K562 (cell line): ENCODE results near the gene MATN1. TPM values are rescaled to one million over a fixed set of nuclear protein-coding genes. Genes with fewer than 3 reads are reported as not detected.
A peak's percentile ranks its signal among the peaks of the same experiment; 100 is the strongest.

Experiments
- ATAC-seq: fragments of 200-7000 bp; cut with Tn5 transposase; 3 replicates; pipeline ENCODE4 v1.9.1; 2020; ENCODE audit warnings: moderate library complexity
- BruUV-seq: library from RNA; stranded (reverse); fragments of 400-500 nt; replicated peaks from 2 replicates; lab custom pipeline; 2021; lab: Mats Ljungman, UMichigan
- CTCF ChIA-PET: fragments of 300-600 bp; formaldehyde crosslinking; extraction: SDS; loops from one replicate; lab custom pipeline; 2021; ENCODE audit warnings: low intra/inter-chr PET ratio; lab: Yijun Ruan, JAX
- POLR2A ChIA-PET: fragments of 300-600, 350-650 bp; sonication (Branson Sonifier 250); formaldehyde crosslinking; extraction: SDS; loops from one replicate; lab custom pipeline; 2021; ENCODE audit warnings: antibody characterized with exemption, inconsistent platforms; lab: Yijun Ruan, JAX
- DNase-seq, 4 experiments: peaks; one replicate each; pipeline versions ENCODE4 v3.0.0 to v3.0.0-alpha.2; 2011 to 2018; ENCODE audit warnings: low spot score in 3 of 4, mixed read lengths in 3 of 4; ENCODE audit errors: extremely low read depth in 1 of 4
- FAIRE-seq: peaks from 2 replicates; lab custom pipeline; 2011; peaks lifted over from hg19 to GRCh38; lab: Jason Lieb, UNC
- H2AFZ ChIP-seq: 2 replicates; pipeline ENCODE4 v1.6.0; 2011; ENCODE audit warnings: low read depth, low read length, control low read depth, inconsistent platforms
- H3K27ac ChIP-seq: fragments of 200-600 bp; 3 replicates; pipeline ENCODE4 v1.8.0; 2011; ENCODE audit warnings: low read depth, mild to moderate bottlenecking, control low read depth, inconsistent platforms, low read length, moderate library complexity, mixed read lengths; ENCODE audit errors: extremely low read depth
- H3K27me3 ChIP-seq, 2 experiments: fragments of 300-600 bp in 1 of 2; 2 replicates in 1 of 2; 3 replicates in 1 of 2; pipeline versions ENCODE4 v1.6.0 to v1.8.0; 2011; ENCODE audit warnings: inconsistent platforms in 2 of 2, low read length in 2 of 2, mild to moderate bottlenecking in 1 of 2, mixed read lengths in 1 of 2, moderate library complexity in 1 of 2; ENCODE audit not compliant: control insufficient read depth in 2 of 2, insufficient read depth in 2 of 2
- H3K36me3 ChIP-seq: fragments of 300-600 bp; 3 replicates; pipeline ENCODE4 v1.8.0; 2011; ENCODE audit warnings: mild to moderate bottlenecking, low read length, inconsistent platforms; ENCODE audit not compliant: control insufficient read depth, insufficient read depth
- H3K4me1 ChIP-seq, 2 experiments: fragments of 200-600 bp in 1 of 2; replicated peaks in 1 of 2; 2 replicates in 1 of 2; 3 replicates in 1 of 2; pipeline versions ENCODE4 v1.5.1 to v1.8.0; 2011; ENCODE audit warnings: inconsistent platforms in 2 of 2, low read length in 2 of 2, mild to moderate bottlenecking in 1 of 2, mixed read lengths in 1 of 2, moderate library complexity in 1 of 2; ENCODE audit not compliant: control insufficient read depth in 2 of 2, insufficient read depth in 2 of 2
- H3K4me2 ChIP-seq: 2 replicates; pipeline ENCODE4 v1.6.1; 2011; ENCODE audit warnings: low read length, control low read depth, inconsistent platforms, mixed read lengths; ENCODE audit not compliant: insufficient read depth
- H3K4me3 ChIP-seq: fragments of 200-600 bp; sonication (generic), shearing (Covaris generic); 2 replicates; pipeline ENCODE4 v1.5.1; 2016; ENCODE audit warnings: control low read depth, inconsistent platforms
- H3K79me2 ChIP-seq: fragments of 200-600 bp; 3 replicates; pipeline ENCODE4 v1.8.0; 2011; ENCODE audit warnings: low read length, inconsistent platforms; ENCODE audit not compliant: control insufficient read depth, insufficient read depth
- H3K9ac ChIP-seq, 2 experiments: 2 replicates each; pipeline versions ENCODE4 v1.6.0 to v1.6.1; 2011; ENCODE audit warnings: low read depth in 2 of 2, low read length in 2 of 2, control low read depth in 1 of 2, inconsistent platforms in 1 of 2, mild to moderate bottlenecking in 1 of 2, mixed read lengths in 1 of 2; ENCODE audit not compliant: insufficient read depth in 1 of 2
- H3K9me1 ChIP-seq: one replicate; pipeline ENCODE4 v1.6.0; 2011; ENCODE audit warnings: inconsistent platforms, mild to moderate bottlenecking, low read length, moderate library complexity; ENCODE audit not compliant: control insufficient read depth, insufficient read depth
- H3K9me3 ChIP-seq: replicated peaks from 2 replicates; pipeline ENCODE4 v1.5.1; 2011; ENCODE audit warnings: low read depth, low read length, inconsistent platforms; ENCODE audit not compliant: control insufficient read depth, insufficient read depth
- H4K20me1 ChIP-seq: replicated peaks from 2 replicates; pipeline ENCODE4 v1.6.1; 2011; ENCODE audit warnings: low read length, inconsistent platforms, mixed read lengths; ENCODE audit not compliant: control insufficient read depth, insufficient read depth
- BCOR ChIP-seq: fragments of 450-650 bp; IDR thresholded peaks from 2 replicates; pipeline ENCODE4 v1.6.1; 2016
- CBX8 ChIP-seq: fragments of 200-600 bp; sonication (generic); IDR thresholded peaks from 2 replicates; pipeline ENCODE4 v1.6.1; 2012; ENCODE audit warnings: borderline replicate concordance, mixed run types, low read depth, mild to moderate bottlenecking, moderate library complexity, mixed read lengths, low read length, control low read depth, inconsistent platforms; ENCODE audit not compliant: poor library complexity, severe bottlenecking; ENCODE audit errors: extremely low read depth
- GABPB1 ChIP-seq: sonication (generic); formaldehyde crosslinking; IDR thresholded peaks from 2 replicates; pipeline ENCODE4 v1.8.0; 2022; ENCODE audit warnings: mild to moderate bottlenecking, missing genetic modification reagents
- MAZ ChIP-seq, 2 experiments: fragments of 450-650 bp in 1 of 2; sonication (generic) in 1 of 2; formaldehyde crosslinking; IDR thresholded peaks in 1 of 2; conservative IDR thresholded peaks in 1 of 2; 2 replicates each; pipeline versions ENCODE4 v1.4.0 to v1.5.0; 2020; ENCODE audit warnings: mild to moderate bottlenecking in 1 of 2, missing genetic modification reagents in 1 of 2
- MED1 ChIP-seq: sonication (generic); formaldehyde crosslinking; IDR thresholded peaks from 2 replicates; pipeline ENCODE4 v1.8.1; 2023; ENCODE audit warnings: missing genetic modification reagents, borderline replicate concordance
- MEF2A ChIP-seq: IDR thresholded peaks from 2 replicates; pipeline ENCODE4 v1.6.1; 2011; ENCODE audit warnings: low read depth, mild to moderate bottlenecking, low read length, moderate library complexity; ENCODE audit not compliant: control insufficient read depth
- NFATC3 ChIP-seq: fragments of 450-650 bp; IDR thresholded peaks from 2 replicates; pipeline ENCODE4 v1.6.1; 2017; ENCODE audit warnings: mild to moderate bottlenecking
- PML ChIP-seq: IDR thresholded peaks from 2 replicates; pipeline ENCODE4 v1.6.1; 2012; ENCODE audit warnings: low read length, inconsistent platforms
- PRPF4 ChIP-seq: fragments of 200-400 bp; formaldehyde crosslinking; IDR thresholded peaks from one replicate; pipeline ENCODE4 v1.6.1; 2017; ENCODE audit warnings: low read length, low read depth, mild to moderate bottlenecking; ENCODE audit not compliant: insufficient read depth, poor library complexity, severe bottlenecking
- RFX7 ChIP-seq: fragments of 250-450 bp; sonication (Bioruptor Pico); IDR thresholded peaks from 2 replicates; pipeline ENCODE4 v1.5.1; 2021; ENCODE audit warnings: mild to moderate bottlenecking
- SMAD3 ChIP-seq: fragments of 450-650 bp; formaldehyde crosslinking; conservative IDR thresholded peaks from 2 replicates; pipeline ENCODE4 v1.4.0; 2020; ENCODE audit warnings: mild to moderate bottlenecking
- ZNF707 ChIP-seq: fragments of 250-450 bp; sonication (Bioruptor Pico); conservative IDR thresholded peaks from 2 replicates; pipeline ENCODE4 v1.8.0; 2022; ENCODE audit warnings: inconsistent platforms, mild to moderate bottlenecking, moderate library complexity
- WGBS: fragments of 100-300 bp; shearing (Covaris generic); methylation state at CpG from one replicate; pipeline ENCODE4 v1.1.6; 2016; ENCODE audit warnings: low coverage, mixed read lengths; ENCODE audit not compliant: insufficient coverage; ENCODE audit errors: missing lambda C conversion rate; 5-methylcytosine and 5-hydroxymethylcytosine counted together
- in situ Hi-C: fragments of 300-500 bp; cut with MboI; formaldehyde crosslinking; loops from 4 replicates; pipeline ENCODE4 v1.15.0; 2018; ENCODE audit warnings: inconsistent platforms, mixed read lengths
- intact Hi-C: fragments of 100-400 bp; cut with micrococcal nuclease; formaldehyde crosslinking; loops from 2 replicates; pipeline ENCODE4 v1.14.2; 2022
- polyA plus RNA-seq, 8 experiments: library from polyadenylated mRNA; depleted of rRNA in 4 of 8; stranded (reverse) in 5 of 8; unstranded in 3 of 8; fragments of >200 nt; fragmentation: Nextera tagmentation in 2 of 8; fragmentation: Illumina TruSeq in 1 of 8; extraction: Ambion mirVana in 2 of 8; extraction: Trizol in 1 of 8; gene quantifications; 2 replicates each; pipeline versions ENCODE4 v1.2.1 to v1.2.3, GENCODE V29; 2011 to 2014; ENCODE audit warnings: inconsistent platforms in 1 of 8, missing spikeins in 1 of 8
- total RNA-seq, 7 experiments: library from RNA; depleted of rRNA in 6 of 7; stranded (reverse); fragments of >200 nt in 6 of 7; fragmentation: Illumina TruSeq in 2 of 7; extraction: Trizol in 2 of 7; gene quantifications; 2 replicates each; pipeline versions ENCODE4 v1.2.1 to v1.2.3, GENCODE V29; 2011 to 2021; ENCODE audit warnings: low replicate concordance in 1 of 7
- TF ChIP-seq, protein P1 (sequence below): fragments of 450-650 bp; formaldehyde crosslinking; conservative IDR thresholded peaks from 2 replicates; pipeline ENCODE4 v1.4.0; 2022; ENCODE audit warnings: mild to moderate bottlenecking, missing genetic modification characterization
- TF ChIP-seq, protein P2 (sequence below): conservative IDR thresholded peaks from 2 replicates; pipeline ENCODE4 v1.6.1; 2011; ENCODE audit warnings: low read depth, mild to moderate bottlenecking, low read length; ENCODE audit not compliant: control insufficient read depth

MATN1 gene
- total and polyA plus RNA-seq, 9 of the 15 experiments (the other 6 are each of a cell fraction or from before 2014, with no cell fraction given) = 0.10 to 2.3 (median 1.2) TPM

DNA sequence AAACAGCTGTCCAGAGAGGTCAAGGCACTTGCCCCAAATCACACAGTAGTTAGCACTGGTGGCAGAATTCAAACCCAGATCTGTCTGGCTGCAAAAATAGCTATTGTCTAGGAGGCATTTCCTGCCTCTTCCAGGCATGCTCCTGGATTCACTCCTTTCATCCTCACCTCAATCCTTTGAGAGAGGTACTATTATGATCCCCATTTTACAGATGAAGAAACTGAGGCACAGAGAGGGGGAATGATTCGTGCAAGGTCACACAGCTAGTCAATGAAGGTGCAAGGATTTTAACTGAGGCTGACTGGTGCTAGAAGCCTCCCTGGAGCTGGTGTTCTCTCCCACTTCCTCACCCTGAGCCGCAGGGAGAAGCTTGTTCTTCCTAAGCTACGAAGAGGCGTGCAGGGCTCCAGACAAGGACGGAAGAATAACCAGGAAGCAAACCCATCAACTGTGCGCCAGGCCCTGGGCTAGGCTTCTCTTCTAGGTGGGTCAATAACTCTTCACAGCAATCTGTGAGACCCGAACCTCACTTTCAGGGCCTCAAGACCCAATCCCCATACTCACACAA, 34.8 kb upstream of the MATN1 start:
- Histone ChIP-seq H3K27ac (peak overlapping the region; percentile 81), H2AFZ (peak overlapping the region; percentile 92; the same call in 1 of the 2 replicates), H3K9ac (peak overlapping the region; percentile 2 to 85; a peak in 2 of 4 replicates), H3K4me3 (no peak overlapping the region), H3K9me3 (no peaks in the 10 kb centered on the region), H3K4me2 (peak overlapping the region; percentile 2; the same call in 1 of the 2 replicates), H3K4me1 (peaks cover 63 to 80% of the 10 kb centered on the region in 2 experiments), H3K27me3 (no peaks in the 10 kb centered on the region), H3K9me1 (no peaks in the 10 kb centered on the region), H3K79me2 (peaks cover 21% of the 10 kb centered on the region; the same call in 2 of the 3 replicates), H4K20me1 (no peaks in the 10 kb centered on the region), H3K36me3 (no peaks in the 10 kb centered on the region)
- BruUV-seq = no TSS peak
- ATAC-seq (no peak), DNase-seq (no peak), FAIRE-seq (no peak)
- CTCF ChIA-PET = no interaction called here
- in situ Hi-C loops = no loop called here
- POLR2A ChIA-PET = interaction anchor here (0.6 to 4.3 kb wide), 11 partner anchors 9 to 1029 kb away, joined by 3 to 22 read pairs (median 4); no protein-coding TSS in a partner anchor
- 84% methylated on average over 6 of the region's 7 CpGs for WGBS
- intact Hi-C loops = no loop called here
- TF ChIP-seq MEF2A (no peak), SMAD3 (CRISPR knock-in tag) (no peak), PML (no peak), NFATC3 (no peak), CBX8 (no peak), PRPF4 (no peak), RFX7 (CRISPR knock-in tag) (no peak), MAZ (CRISPR knock-in tag; conservative IDR thresholded peaks at IDR 0.05 in 1 of 2, IDR thresholded peaks at IDR 0.05 in 1 of 2) (no peak), ZNF707 (CRISPR knock-in tag) (no peak), GABPB1 (no peak), BCOR (peak; percentile 99), MED1 (CRISPR knock-in tag) (no peak)
- TF ChIP-seq, protein P1, sequence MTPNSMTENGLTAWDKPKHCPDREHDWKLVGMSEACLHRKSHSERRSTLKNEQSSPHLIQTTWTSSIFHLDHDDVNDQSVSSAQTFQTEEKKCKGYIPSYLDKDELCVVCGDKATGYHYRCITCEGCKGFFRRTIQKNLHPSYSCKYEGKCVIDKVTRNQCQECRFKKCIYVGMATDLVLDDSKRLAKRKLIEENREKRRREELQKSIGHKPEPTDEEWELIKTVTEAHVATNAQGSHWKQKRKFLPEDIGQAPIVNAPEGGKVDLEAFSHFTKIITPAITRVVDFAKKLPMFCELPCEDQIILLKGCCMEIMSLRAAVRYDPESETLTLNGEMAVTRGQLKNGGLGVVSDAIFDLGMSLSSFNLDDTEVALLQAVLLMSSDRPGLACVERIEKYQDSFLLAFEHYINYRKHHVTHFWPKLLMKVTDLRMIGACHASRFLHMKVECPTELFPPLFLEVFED (CRISPR knock-in tag) = no peak
- TF ChIP-seq, protein P2, sequence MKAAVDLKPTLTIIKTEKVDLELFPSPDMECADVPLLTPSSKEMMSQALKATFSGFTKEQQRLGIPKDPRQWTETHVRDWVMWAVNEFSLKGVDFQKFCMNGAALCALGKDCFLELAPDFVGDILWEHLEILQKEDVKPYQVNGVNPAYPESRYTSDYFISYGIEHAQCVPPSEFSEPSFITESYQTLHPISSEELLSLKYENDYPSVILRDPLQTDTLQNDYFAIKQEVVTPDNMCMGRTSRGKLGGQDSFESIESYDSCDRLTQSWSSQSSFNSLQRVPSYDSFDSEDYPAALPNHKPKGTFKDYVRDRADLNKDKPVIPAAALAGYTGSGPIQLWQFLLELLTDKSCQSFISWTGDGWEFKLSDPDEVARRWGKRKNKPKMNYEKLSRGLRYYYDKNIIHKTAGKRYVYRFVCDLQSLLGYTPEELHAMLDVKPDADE = no peak
